ENCODE data around the gene FOXN4.

The FOXN4 gene

GRCh38 chr12:109294286-109294796 lies 14.7 kb downstream of the FOXN4 start:
- Histone ChIP-seq H3K9me3 (ENCODE audit: control insufficient read depth, insufficient read depth, low read length) (no peaks in the 10 kb centered on the region), H3K4me1 (ENCODE audit: insufficient read depth, low read length) (no peaks in the 10 kb centered on the region; the same call in 1 of the 2 replicates), H3K36me3 (ENCODE audit: insufficient read depth, low read length) (no peaks in the 10 kb centered on the region), H3K9ac (ENCODE audit: low read depth, low read length) (no peak overlapping the region)

GRCh38 chr12:109293106-109293505 lies 16.0 kb downstream of the FOXN4 start:
- Histone ChIP-seq H3K36me3 (ENCODE audit: insufficient read depth, low read length) (no peaks in the 10 kb centered on the region), H3K4me1 (ENCODE audit: insufficient read depth, low read length) (no peaks in the 10 kb centered on the region; the same call in 1 of the 2 replicates), H3K9ac (ENCODE audit: low read depth, low read length) (no peak overlapping the region), H3K9me3 (ENCODE audit: control insufficient read depth, insufficient read depth, low read length) (no peaks in the 10 kb centered on the region)

- no peaks in the 10 kb centered on the region for H3K36me3 ChIP-seq (ENCODE audit: insufficient read depth, low read length)
- no peak overlapping the region for H3K9ac ChIP-seq (ENCODE audit: low read depth, low read length)
- no peaks in the 10 kb centered on the region for H3K9me3 ChIP-seq (ENCODE audit: control insufficient read depth, insufficient read depth, low read length)
- H3K4me1 ChIP-seq (ENCODE audit: insufficient read depth, low read length): no peaks in the 10 kb centered on the region; the same call in 1 of the 2 replicates
These were observed 16.8 kb downstream of the FOXN4 start for GRCh38 chr12:109292342-109292711.

GRCh38 chr12:109291521-109292341 lies 17.4 kb downstream of the FOXN4 start:
- no peaks in the 10 kb centered on the region for H3K9me3 ChIP-seq (ENCODE audit: control insufficient read depth, insufficient read depth, low read length)
- peak overlapping the region; percentile 9; the same call in 1 of the 2 replicates for H3K9ac ChIP-seq (ENCODE audit: low read depth, low read length)
- H3K36me3 ChIP-seq (ENCODE audit: insufficient read depth, low read length): no peaks in the 10 kb centered on the region
- H3K4me1 ChIP-seq (ENCODE audit: insufficient read depth, low read length): no peaks in the 10 kb centered on the region; the same call in 1 of the 2 replicates

- Histone ChIP-seq H3K9ac (ENCODE audit: low read depth, low read length) (peak overlapping the region; percentile 9; the same call in 1 of the 2 replicates), H3K4me1 (ENCODE audit: insufficient read depth, low read length) (no peaks in the 10 kb centered on the region; the same call in 1 of the 2 replicates), H3K9me3 (ENCODE audit: control insufficient read depth, insufficient read depth, low read length) (no peaks in the 10 kb centered on the region), H3K36me3 (ENCODE audit: insufficient read depth, low read length) (no peaks in the 10 kb centered on the region)
These were observed 18.0 kb downstream of the FOXN4 start for GRCh38 chr12:109291117-109291516.

GRCh38 chr12:109290061-109290460 lies 19.0 kb downstream of the FOXN4 start:
- H3K9me3 ChIP-seq (ENCODE audit: control insufficient read depth, insufficient read depth, low read length): no peaks in the 10 kb centered on the region
- no peaks in the 10 kb centered on the region; the same call in 1 of the 2 replicates for H3K4me1 ChIP-seq (ENCODE audit: insufficient read depth, low read length)
- H3K36me3 ChIP-seq (ENCODE audit: insufficient read depth, low read length): no peaks in the 10 kb centered on the region
- H3K9ac ChIP-seq (ENCODE audit: low read depth, low read length): no peak overlapping the region

- no peaks in the 10 kb centered on the region for H3K9me3 ChIP-seq (ENCODE audit: control insufficient read depth, insufficient read depth, low read length)
These were observed 19.5 kb downstream of the FOXN4 start for GRCh38 chr12:109289551-109289950.

GRCh38 chr12:109289004-109289403 lies 20.1 kb downstream of the FOXN4 start:
- Histone ChIP-seq H3K9me3 (ENCODE audit: control insufficient read depth, insufficient read depth, low read length) (no peaks in the 10 kb centered on the region), H3K4me1 (ENCODE audit: insufficient read depth, low read length) (no peaks in the 10 kb centered on the region; the same call in 1 of the 2 replicates), H3K36me3 (ENCODE audit: insufficient read depth, low read length) (no peaks in the 10 kb centered on the region), H3K9ac (ENCODE audit: low read depth, low read length) (no peak overlapping the region)

More at GRCh38 chr12:109289551-109289950, 19.5 kb downstream of the FOXN4 start:
- Histone ChIP-seq H3K4me1 (ENCODE audit: insufficient read depth, low read length) (no peaks in the 10 kb centered on the region; the same call in 1 of the 2 replicates), H3K36me3 (ENCODE audit: insufficient read depth, low read length) (no peaks in the 10 kb centered on the region), H3K9ac (ENCODE audit: low read depth, low read length) (no peak overlapping the region)

GRCh38 chr12:109288571-109288970 lies 20.5 kb downstream of the FOXN4 start:
- peak overlapping the region; percentile 34; the same call in 1 of the 2 replicates for H3K9ac ChIP-seq (ENCODE audit: low read depth, low read length)
- no peaks in the 10 kb centered on the region for H3K36me3 ChIP-seq (ENCODE audit: insufficient read depth, low read length)

GRCh38 chr12:109287811-109288469 lies 21.1 kb downstream of the FOXN4 start:
- Histone ChIP-seq H3K36me3 (ENCODE audit: insufficient read depth, low read length) (no peaks in the 10 kb centered on the region), H3K9me3 (ENCODE audit: control insufficient read depth, insufficient read depth, low read length) (no peaks in the 10 kb centered on the region), H3K4me1 (ENCODE audit: insufficient read depth, low read length) (no peaks in the 10 kb centered on the region; the same call in 1 of the 2 replicates), H3K9ac (ENCODE audit: low read depth, low read length) (peak overlapping the region; percentile 34; the same call in 1 of the 2 replicates)

More at GRCh38 chr12:109288571-109288970, 20.5 kb downstream of the FOXN4 start:
- no peaks in the 10 kb centered on the region; the same call in 1 of the 2 replicates for H3K4me1 ChIP-seq (ENCODE audit: insufficient read depth, low read length)
- H3K9me3 ChIP-seq (ENCODE audit: control insufficient read depth, insufficient read depth, low read length): no peaks in the 10 kb centered on the region

GRCh38 chr12:109287181-109287580 lies 21.9 kb downstream of the FOXN4 start:
- no peaks in the 10 kb centered on the region; the same call in 1 of the 2 replicates for H3K4me1 ChIP-seq (ENCODE audit: insufficient read depth, low read length)
- no peaks in the 10 kb centered on the region for H3K36me3 ChIP-seq (ENCODE audit: insufficient read depth, low read length)
- H3K9me3 ChIP-seq (ENCODE audit: control insufficient read depth, insufficient read depth, low read length): no peaks in the 10 kb centered on the region
- H3K9ac ChIP-seq (ENCODE audit: low read depth, low read length): no peak overlapping the region

GRCh38 chr12:109286652-109287051 lies 22.4 kb downstream of the FOXN4 start:
- Histone ChIP-seq H3K36me3 (ENCODE audit: insufficient read depth, low read length) (no peaks in the 10 kb centered on the region), H3K9ac (ENCODE audit: low read depth, low read length) (no peak overlapping the region)

GRCh38 chr12:109286252-109286651 lies 22.8 kb downstream of the FOXN4 start:
- Histone ChIP-seq H3K9ac (ENCODE audit: low read depth, low read length) (no peak overlapping the region), H3K4me1 (ENCODE audit: insufficient read depth, low read length) (no peaks in the 10 kb centered on the region), H3K36me3 (ENCODE audit: insufficient read depth, low read length) (no peaks in the 10 kb centered on the region), H3K9me3 (ENCODE audit: control insufficient read depth, insufficient read depth, low read length) (no peaks in the 10 kb centered on the region)

More at GRCh38 chr12:109286652-109287051, 22.4 kb downstream of the FOXN4 start:
- Histone ChIP-seq H3K9me3 (ENCODE audit: control insufficient read depth, insufficient read depth, low read length) (no peaks in the 10 kb centered on the region), H3K4me1 (ENCODE audit: insufficient read depth, low read length) (no peaks in the 10 kb centered on the region; the same call in 1 of the 2 replicates)

GRCh38 chr12:109284392-109284791 lies 24.7 kb downstream of the FOXN4 start:
- Histone ChIP-seq H3K36me3 (ENCODE audit: insufficient read depth, low read length) (no peaks in the 10 kb centered on the region), H3K4me1 (ENCODE audit: insufficient read depth, low read length) (no peaks in the 10 kb centered on the region), H3K9ac (ENCODE audit: low read depth, low read length) (no peak overlapping the region), H3K9me3 (ENCODE audit: control insufficient read depth, insufficient read depth, low read length) (no peaks in the 10 kb centered on the region)

Data from ES-I3 (cell line).